Gastrocnemius medialis (tissue), 4 donors: Measurements from ENCODE around the gene ENSA. TPM values are rescaled to one million over a fixed set of nuclear protein-coding genes. Genes with fewer than 3 reads are reported as not detected.

ENCODE experiments used
- ATAC-seq, 2 donors: fragments of 150-250 bp; one replicate each; pipeline ENCODE4 v1.9.1; 2016
- DNase-seq, 2 donors: peaks; one replicate each; pipeline ENCODE4 v3.0.0-alpha.2; 2019
- H3K27ac ChIP-seq, 4 donors: fragments of 200-600 bp; sonication (generic); 1 replicate in 1 of 4; 2 replicates in 3 of 4; pipeline ENCODE4 v1.5.1; 2016 to 2018; ENCODE audit warnings: mild to moderate bottlenecking in 2 of 4, moderate library complexity in 1 of 4
- H3K27me3 ChIP-seq, 3 donors: fragments of 200-600 bp; sonication (generic) in 2 of 3; 1 replicate in 1 of 3; 2 replicates in 2 of 3; pipeline versions ENCODE4 v1.5.1 to v1.6.0; 2016 to 2019; ENCODE audit warnings: mild to moderate bottlenecking in 1 of 3, moderate library complexity in 1 of 3
- H3K36me3 ChIP-seq, 2 donors: fragments of 200-600 bp; sonication (generic) in 1 of 2; one replicate each; pipeline ENCODE4 v1.5.1; 2017 to 2018
- H3K4me1 ChIP-seq, 2 donors: fragments of 200-600 bp; sonication (generic) in 1 of 2; one replicate each; pipeline ENCODE4 v1.5.1; 2016 to 2017; ENCODE audit warnings: mild to moderate bottlenecking in 2 of 2
- H3K4me3 ChIP-seq, 4 donors: fragments of 200-600 bp; sonication (generic) in 3 of 4; 1 replicate in 1 of 4; 2 replicates in 3 of 4; pipeline ENCODE4 v1.5.1; 2016 to 2019; ENCODE audit warnings: mild to moderate bottlenecking in 2 of 4
- H3K9me3 ChIP-seq, 3 donors: fragments of 200-600 bp; sonication (generic) in 2 of 3; 1 replicate in 1 of 3; 2 replicates in 2 of 3; pipeline ENCODE4 v1.5.1; 2016 to 2019
- POLR2A ChIP-seq, 2 donors: fragments of 450-650 bp; IDR thresholded peaks; one replicate each; pipeline ENCODE4 v1.6.1; 2017; ENCODE audit warnings: antibody characterized with exemption in 2 of 2, mild to moderate bottlenecking in 2 of 2, moderate library complexity in 2 of 2
- in situ Hi-C, 4 donors: fragments of 200-750 bp; cut with MboI; loops; one replicate each; pipeline versions ENCODE4 v1.15.0 to v1.8.0; 2017; ENCODE audit warnings: low sequenced_read_pairs in 4 of 4
- intact Hi-C: fragments of 100-400 bp; cut with DNase I; formaldehyde crosslinking; loops from one replicate; pipeline ENCODE4 v1.15.1; 2023; ENCODE audit warnings: low total_unique reads
- total RNA-seq, 4 donors: library from RNA; depleted of rRNA; stranded (reverse); fragments of >200 nt; gene quantifications; one replicate each; pipeline versions ENCODE4 v1.1.0 to v1.2.3, GENCODE V29; 2016
- TF ChIP-seq, protein P1 (sequence below), 5 experiments: fragments of 450-650 bp in 3 of 5; fragments of 200-600 bp in 2 of 5; sonication (generic) in 2 of 5; IDR thresholded peaks in 4 of 5; conservative IDR thresholded peaks in 1 of 5; 1 replicate in 4 of 5; 2 replicates in 1 of 5; pipeline ENCODE4 v1.5.1; 2016 to 2019; ENCODE audit warnings: antibody characterized with exemption in 5 of 5, mild to moderate bottlenecking in 3 of 5, moderate library complexity in 3 of 5

Gene ENSA
- total RNA-seq, 4 donors from 2014 or later = 164 to 302 (median 219) TPM

DNA sequence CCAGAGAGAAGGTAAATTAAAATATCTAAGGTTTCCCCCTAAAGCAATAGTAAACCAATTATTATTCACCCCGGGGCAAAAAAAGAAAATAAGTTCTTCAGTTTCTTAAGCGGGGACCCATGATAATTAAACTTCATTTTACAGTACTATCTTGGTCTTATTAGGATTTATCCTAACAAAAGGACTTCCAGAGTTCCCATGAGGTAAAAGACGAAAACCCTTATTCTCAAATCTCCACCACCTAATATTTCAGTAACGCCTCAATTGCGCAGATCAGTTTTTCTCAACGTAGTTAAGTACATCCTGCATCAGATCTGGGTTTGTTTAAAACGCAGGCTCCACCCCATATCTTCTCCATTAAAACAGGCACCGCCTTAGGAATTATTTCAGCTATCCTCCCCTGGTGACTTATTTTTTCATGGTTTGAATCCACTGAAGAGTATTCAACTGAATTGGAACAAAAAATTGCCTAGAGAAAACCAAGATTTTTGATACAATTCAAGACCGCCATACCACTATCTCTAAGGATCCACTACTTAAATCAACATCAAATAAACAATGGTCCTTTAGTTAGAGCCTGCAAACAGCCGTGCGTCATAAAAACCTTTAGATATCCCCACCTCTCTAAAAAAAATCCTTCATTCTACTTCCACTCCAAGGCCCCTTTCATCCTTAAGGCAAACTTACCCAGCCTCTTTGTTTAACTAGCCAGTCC is 51.7 kb downstream of the ENSA start:
- TF ChIP-seq, protein P1, sequence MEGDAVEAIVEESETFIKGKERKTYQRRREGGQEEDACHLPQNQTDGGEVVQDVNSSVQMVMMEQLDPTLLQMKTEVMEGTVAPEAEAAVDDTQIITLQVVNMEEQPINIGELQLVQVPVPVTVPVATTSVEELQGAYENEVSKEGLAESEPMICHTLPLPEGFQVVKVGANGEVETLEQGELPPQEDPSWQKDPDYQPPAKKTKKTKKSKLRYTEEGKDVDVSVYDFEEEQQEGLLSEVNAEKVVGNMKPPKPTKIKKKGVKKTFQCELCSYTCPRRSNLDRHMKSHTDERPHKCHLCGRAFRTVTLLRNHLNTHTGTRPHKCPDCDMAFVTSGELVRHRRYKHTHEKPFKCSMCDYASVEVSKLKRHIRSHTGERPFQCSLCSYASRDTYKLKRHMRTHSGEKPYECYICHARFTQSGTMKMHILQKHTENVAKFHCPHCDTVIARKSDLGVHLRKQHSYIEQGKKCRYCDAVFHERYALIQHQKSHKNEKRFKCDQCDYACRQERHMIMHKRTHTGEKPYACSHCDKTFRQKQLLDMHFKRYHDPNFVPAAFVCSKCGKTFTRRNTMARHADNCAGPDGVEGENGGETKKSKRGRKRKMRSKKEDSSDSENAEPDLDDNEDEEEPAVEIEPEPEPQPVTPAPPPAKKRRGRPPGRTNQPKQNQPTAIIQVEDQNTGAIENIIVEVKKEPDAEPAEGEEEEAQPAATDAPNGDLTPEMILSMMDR (IDR thresholded peaks at IDR 0.05 in 4 of 5, conservative IDR thresholded peaks at IDR 0.05 in 1 of 5) = no peak
- TF ChIP-seq POLR2A (IDR thresholded peaks at IDR 0.05) = peak; percentile 31 to 37
- peak overlapping the region; percentile 67 to 98 (median 84) for H3K4me3 ChIP-seq
- DNase-seq = no peak
- intact Hi-C loops (no loop called here), in situ Hi-C loops (no loop called here)
- H3K36me3 ChIP-seq = peaks cover 0 to 62% of the 10 kb centered on the region in 2 donors
- H3K27me3 ChIP-seq = no peaks in the 10 kb centered on the region
- ATAC-seq = no peak
- H3K9me3 ChIP-seq = no peaks in the 10 kb centered on the region
- H3K4me1 ChIP-seq = peaks cover 36 to 39% of the 10 kb centered on the region in 2 donors
- peak overlapping the region; percentile 100 for H3K27ac ChIP-seq

- no peaks in the 10 kb centered on the region for H3K27me3 ChIP-seq
- ATAC-seq (no peak), DNase-seq (no peak)
- peak overlapping the region; percentile 67 to 98 (median 84) for H3K4me3 ChIP-seq
- peaks cover 42 to 47% of the 10 kb centered on the region in 2 donors for H3K4me1 ChIP-seq
- H3K9me3 ChIP-seq = no peaks in the 10 kb centered on the region
- peaks cover 0 to 66% of the 10 kb centered on the region in 2 donors for H3K36me3 ChIP-seq
- intact Hi-C loops (no loop called here), in situ Hi-C loops (no loop called here)
- peak overlapping the region; percentile 100 for H3K27ac ChIP-seq
- TF ChIP-seq, protein P1 (IDR thresholded peaks at IDR 0.05 in 4 of 5, conservative IDR thresholded peaks at IDR 0.05 in 1 of 5) = no peak
- no peak for TF ChIP-seq POLR2A (IDR thresholded peaks at IDR 0.05)
These were observed 52.4 kb downstream of the ENSA start for GRCh38 chr1:150576794-150577556.

DNA sequence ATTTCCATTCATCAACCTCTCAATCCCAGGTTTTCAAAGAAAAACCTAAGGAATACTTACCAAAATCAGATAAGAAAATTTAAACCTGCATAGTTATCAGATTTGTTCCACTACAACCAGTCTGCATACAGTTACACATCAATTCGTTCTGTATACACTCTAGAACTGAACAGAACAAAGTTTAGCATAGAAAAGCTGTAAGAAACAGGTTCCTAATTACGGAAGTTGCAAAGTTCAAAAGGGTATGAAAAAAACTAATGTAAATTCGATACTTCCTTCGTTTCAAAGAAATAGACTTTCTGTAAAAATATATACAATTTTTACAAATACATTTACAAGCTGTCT is 53.1 kb downstream of the ENSA start:
- intact Hi-C loops = no loop called here

GRCh38 chr1:150575518-150576366 is 53.7 kb downstream of the ENSA start:
- TF ChIP-seq, protein P1 (IDR thresholded peaks at IDR 0.05 in 4 of 5, conservative IDR thresholded peaks at IDR 0.05 in 1 of 5) = no peak
- peak in 1 of 2 donors; percentile 62 for TF ChIP-seq POLR2A (IDR thresholded peaks at IDR 0.05)
- intact Hi-C loops (no loop called here), in situ Hi-C loops (no loop called here)
- no peak for DNase-seq
- no peaks in the 10 kb centered on the region for H3K9me3 ChIP-seq
- no peaks in the 10 kb centered on the region for H3K27me3 ChIP-seq
- peak overlapping the region; percentile 67 to 98 (median 84) for H3K4me3 ChIP-seq
- peak overlapping the region; percentile 100 for H3K27ac ChIP-seq
- peaks cover 0 to 66% of the 10 kb centered on the region in 2 donors for H3K36me3 ChIP-seq
- peak; percentile 58 to 69 for ATAC-seq
- peaks cover 54 to 55% of the 10 kb centered on the region in 2 donors for H3K4me1 ChIP-seq

More for the DNA sequence above, 53.1 kb downstream of the ENSA start:
- peak overlapping the region; percentile 100 for H3K27ac ChIP-seq
- peaks cover 0 to 66% of the 10 kb centered on the region in 2 donors for H3K36me3 ChIP-seq
- ATAC-seq = no peak
- H3K27me3 ChIP-seq = no peaks in the 10 kb centered on the region
- TF ChIP-seq POLR2A (IDR thresholded peaks at IDR 0.05) = no peak
- TF ChIP-seq, protein P1 (IDR thresholded peaks at IDR 0.05 in 4 of 5, conservative IDR thresholded peaks at IDR 0.05 in 1 of 5) = no peak
- in situ Hi-C loops = no loop called here
- peak overlapping the region; percentile 67 to 98 (median 84) for H3K4me3 ChIP-seq
- no peak for DNase-seq
- H3K4me1 ChIP-seq = peaks cover 49 to 52% of the 10 kb centered on the region in 2 donors
- H3K9me3 ChIP-seq = no peaks in the 10 kb centered on the region
